ENCODE results near the gene MCTP1.

DNA sequence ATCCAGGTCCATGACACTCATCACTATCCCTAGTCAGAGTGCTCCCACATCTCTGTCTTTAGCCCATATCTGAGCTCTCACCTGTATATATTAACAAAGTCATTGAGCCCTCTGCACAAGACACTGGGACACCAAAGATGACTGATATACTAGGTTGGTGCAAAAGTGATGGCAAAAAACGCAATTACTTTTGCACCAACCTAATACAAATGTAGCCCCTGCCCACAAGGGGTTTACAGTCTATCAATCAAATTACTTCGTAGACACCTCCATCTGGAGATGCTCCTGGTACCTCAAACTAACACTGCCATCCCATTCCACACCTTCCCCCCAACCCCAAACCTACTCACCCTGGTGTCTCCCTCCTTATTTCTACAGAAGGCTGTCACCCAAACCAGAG lies 194.1 kb downstream of the MCTP1 start:
- TF ChIP-seq EZH2 (IDR thresholded peaks at IDR 0.05; ENCODE audit: insufficient read depth, poor library complexity, severe bottlenecking) (no peak), EZH2phosphoT487 (IDR thresholded peaks at IDR 0.05; ENCODE audit: insufficient read depth, low read depth) (no peak)

Data from GM23248 (cell line).